SIG-M5 treated with dmso at 0.1 percent for 504 hours (cell line): ENCODE data around the gene NTHL1.
"Not testable (repeated sequence)": the region's sequence is repeated elsewhere in the genome, so short reads cannot be mapped to it uniquely, and the experiment has no call there.

Experiments used
- DNase-seq: peaks from one replicate; lab custom pipeline; 2025; ENCODE audit not compliant: unreplicated experiment; lab: John Stamatoyannopoulos, UW

NTHL1 gene

DNA sequence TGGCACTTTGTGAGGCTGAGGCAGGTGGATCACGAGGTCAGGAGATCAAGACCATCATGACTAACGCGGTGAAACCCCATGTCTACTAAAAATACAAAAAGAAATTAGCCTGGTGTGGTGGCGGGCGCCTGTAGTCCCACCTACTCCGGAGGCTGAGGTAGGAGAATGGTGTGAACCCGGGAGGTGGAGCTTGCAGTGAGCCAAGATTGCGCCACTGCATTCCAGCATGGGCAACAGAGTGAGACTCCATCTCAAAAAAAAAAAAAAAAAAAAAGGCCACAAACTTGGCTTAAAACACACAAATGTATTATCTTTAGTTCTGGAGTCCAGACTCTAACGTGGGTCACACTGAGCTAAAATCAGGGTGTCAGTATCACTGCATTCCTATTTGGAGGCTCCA is 35.9 kb downstream of the NTHL1 start:
- DNase-seq, result not testable (repeated sequence)

DNA sequence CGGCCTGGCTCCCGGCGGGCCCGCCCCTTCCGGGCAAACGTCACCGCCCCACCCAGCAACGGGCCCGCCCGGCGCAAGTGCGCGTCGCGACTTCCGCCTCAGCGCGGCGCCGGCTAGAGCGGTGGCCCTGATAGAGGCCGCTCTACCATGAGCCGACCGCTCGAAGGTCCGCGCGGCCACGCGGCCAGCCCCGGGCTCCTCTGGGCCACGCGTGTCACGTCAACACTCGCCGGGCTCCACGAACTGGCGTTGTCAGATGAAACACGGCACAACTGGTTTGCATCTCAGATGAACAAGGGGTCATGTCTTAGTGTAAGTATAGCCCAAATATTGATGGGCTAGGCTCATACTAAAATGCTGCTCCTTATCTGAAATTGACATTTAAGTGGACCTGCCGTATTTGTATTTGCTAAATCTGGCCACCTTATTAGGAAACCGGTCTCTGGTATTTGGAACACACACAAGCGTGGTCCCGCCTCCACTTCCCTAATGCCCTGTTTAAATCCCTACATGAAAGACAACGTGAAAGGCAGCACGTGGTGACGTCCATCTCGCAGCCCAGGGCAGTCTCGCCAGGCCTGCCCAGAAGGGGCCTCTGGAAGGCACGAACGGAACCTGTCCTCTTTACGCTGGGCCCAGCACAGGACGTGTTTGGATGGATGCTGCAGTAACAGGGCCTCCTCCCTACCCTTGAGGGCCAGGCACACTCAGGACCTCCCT is 37.7 kb downstream of the NTHL1 start, which contains the start of gene ZNF598:
ZNF598 (minus strand) TSS at position 31 of the 720 bp plus-strand sequence.
- peak; percentile 63 for DNase-seq

DNA sequence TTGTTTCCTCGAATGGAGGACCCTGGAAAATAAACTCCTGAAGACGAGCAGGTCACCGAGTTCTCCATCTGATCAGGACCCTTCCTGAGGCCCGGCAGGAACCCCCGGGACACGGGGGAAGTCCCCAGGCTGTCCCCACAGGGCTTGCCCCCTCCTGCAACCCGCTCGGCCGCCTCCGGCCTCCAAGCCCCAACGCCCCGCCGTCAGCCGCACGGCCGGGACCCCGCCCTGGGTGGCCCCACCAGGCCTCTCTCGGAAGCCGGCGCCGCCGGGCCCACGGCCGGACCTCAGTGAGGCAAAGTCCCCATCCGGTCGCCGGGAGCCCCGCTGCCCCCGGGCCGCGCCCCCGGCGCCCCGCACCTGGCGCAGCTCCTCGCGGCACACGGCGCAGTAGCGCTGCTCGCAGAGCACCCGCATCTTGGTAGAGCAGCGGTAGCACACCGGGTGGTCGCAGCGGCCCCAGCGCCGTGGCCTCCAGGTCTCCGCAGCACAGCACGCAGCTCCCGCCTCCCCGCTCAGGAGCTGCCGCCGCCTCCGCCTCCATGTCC is 38.4 kb downstream of the NTHL1 start:
- no peak for DNase-seq

DNA sequence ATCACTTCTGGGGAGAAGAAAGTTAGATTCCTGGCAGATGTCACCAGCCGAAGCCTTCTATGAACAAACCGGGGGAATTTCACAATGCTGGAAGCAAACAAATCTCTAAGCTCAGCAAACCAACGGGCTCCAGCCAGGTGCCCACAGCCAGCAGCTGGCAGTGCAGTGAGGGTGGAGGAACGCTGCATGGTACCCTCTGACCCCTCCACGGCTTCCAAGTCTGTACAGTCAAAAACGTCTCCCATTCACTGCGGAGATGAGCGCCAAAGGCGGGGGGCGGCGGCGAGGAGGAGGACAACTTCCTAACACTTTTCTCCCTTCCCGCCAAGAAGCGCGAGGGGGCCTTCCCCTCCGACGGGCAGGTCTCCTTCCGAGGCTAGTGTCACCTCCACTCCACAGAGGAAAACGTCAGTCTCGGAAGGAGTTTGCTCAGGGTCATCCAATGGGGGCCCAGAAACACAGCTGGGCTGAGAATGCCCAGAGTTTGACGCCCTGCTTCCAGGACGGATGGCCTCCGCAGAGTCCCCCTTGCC is 38.9 kb downstream of the NTHL1 start:
- DNase-seq, result peak; percentile 66

DNA sequence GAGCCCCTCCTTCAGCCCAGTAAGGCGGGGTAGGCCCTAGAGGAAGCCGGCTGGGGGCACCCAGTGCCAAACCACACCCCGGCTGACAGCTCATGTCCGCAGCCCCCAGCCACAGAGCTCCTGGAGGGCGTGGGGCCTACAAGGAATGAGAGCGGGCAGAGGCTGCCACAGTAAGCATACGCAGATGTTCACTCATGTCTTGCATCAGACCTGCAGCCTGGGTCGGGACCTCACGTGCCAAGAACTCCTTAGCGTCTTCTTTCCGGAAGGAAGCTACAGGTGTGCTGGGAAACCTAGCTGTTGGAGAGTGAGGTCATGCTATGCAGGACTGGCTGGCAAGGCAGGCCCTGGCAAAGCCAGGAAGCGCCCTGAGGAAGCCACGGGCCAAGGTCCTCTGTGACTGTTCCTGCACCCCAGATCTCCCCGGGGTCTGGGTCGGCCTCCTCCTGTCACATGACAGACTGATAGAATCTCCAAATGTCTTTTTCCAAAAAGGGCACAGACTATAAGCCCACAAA is 39.6 kb downstream of the NTHL1 start:
- peak; percentile 83 for DNase-seq

DNA sequence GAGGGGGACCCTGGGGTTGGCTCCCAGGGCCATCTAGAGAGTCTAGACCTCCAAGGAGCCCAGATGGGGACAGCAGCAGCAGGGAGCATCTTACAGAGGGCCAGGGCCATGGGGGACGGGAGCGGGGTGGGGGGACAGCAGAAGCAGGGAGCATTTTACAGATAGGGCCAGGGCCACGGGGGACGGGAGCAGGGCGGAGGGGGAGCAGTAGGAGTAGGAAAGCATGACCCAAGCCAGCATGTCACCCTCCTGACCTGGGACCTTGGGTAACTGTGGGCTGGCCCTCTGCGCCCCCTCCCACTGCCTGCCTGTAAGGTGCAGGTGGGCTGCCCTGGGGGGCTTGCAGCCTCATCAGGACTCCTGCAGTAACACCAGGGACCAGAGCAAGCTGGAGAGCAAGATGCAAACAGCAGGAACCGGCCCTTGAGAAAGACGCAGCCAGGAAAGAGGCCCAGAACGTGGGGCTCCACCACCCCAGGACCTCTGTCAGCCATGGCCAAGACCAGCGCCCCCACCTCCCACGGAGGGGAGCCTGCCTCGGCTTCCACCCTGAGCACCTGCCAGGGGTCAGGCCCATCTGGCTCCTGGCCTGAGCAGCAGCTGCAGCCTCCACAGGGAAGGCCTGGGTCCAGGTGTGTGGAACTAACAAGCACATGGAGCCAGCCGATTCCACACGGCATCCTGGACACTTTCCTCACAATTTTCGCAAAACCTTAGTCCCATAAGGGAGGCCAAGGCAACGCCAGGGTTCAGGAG is 40.4 kb downstream of the NTHL1 start:
- no peak for DNase-seq

DNA sequence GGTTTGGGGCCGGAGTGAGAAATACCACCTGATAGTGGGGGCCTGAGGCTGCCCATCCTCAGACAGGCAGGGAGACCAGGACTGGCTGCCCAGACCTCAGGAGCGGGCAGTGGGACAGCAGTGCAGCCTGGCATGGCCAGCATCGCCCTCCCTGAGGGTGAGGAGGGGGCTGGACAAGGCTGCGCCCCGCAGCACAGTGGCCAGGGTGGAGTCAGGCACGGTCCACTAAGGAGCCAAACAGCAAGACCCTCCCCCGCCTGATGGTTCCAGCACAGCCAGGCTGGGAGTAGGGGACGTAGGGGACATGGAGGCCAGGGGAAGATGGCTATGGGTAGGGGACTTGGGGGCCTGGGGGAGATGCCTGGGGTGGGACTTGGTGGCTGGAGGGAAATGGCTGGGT is 41.3 kb downstream of the NTHL1 start:
- no peak for DNase-seq

DNA sequence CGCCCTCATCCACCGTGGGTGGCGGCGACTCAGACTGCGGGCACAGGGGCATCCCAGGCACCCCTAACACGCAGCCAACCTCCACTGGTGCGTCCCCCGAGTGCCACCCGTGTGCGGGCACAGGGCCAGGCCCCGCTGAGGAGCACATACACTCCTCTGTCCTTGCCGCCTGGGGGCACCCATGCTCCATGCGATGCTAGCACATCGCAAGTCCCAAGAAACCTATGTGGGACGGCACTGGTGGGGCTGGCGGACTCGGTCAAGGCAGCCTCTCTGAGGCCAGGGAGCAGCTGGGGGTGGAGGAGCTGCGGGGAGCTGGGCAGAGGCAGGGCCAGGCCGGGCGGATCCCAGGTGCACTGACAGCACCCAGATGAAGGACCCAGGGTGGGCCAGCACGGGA is 42.0 kb downstream of the NTHL1 start:
- no peak for DNase-seq

DNA sequence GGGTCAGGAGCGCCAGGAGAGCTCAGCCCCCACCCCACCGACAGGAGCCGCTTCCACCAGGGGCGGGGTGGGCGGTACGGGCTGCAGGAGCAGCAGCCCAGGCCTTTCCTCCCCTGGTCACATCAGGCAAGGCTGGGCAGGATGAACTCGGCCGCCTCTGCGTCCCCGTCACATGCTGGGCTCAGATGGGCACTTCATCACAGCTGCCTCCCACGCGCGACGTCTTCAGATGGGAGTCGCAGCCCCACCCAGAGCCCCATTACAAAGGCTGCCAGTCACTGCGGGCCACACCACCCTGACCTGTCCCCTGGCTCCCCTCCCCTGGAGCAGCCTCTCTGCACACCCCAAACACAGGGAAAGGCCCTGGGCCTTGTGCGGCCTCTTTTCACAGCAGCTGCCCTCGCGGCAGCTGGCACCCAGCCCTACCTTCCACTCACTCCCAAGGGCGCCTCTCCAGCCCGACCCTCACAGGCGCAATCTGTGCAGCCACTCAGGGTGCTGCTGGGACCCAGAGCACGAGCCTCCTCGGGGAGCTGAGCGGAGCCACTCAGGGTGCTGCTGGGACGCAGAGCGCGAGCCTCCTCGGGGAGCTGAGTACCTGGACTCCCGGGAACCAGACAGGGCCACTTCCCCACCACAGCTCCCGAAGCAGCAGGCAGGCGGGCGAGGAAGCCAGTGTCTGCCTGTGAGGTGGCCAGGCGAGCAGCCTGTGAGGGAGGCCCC is 42.7 kb downstream of the NTHL1 start:
- no peak for DNase-seq

DNA sequence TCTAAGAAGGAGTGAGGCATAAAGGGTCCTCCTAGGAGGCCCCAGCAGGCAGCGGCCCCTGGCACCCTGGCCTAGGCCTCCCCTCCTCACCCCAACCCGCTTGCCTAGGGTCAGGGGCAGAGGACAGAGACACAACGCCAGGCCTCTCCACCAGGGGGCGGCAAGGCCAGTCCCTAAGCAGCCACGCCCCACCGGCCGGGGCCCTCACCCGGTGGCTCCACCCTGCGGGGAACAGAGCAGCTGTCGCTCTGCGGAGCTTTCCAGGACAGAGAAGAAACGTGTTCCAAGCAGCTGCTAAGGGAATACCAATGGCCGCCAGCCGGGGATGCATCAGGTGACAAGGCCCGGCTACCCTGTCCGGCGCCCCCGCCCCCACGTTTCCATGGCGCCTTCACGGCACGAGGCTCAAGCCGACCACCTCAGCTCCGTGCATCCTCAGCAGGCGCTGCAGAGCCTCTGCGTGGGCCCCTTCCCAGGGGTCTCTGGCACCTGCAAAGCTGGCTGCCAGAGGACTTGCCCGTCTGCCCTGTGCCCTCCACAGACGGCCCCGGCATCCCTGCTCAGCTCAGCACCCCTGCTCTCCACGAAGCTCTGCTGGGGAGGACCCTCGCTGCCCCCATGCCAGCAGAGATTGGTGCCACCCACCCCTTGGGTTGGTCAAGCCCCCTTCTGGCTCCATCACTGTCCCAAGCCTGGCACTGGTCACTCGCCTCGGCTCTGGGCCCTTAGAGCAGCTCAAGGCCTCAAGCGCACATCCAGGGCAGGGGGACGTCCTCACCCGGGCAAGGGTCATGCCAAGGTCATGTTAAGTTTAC is 43.6 kb downstream of the NTHL1 start:
- peak; percentile 85 for DNase-seq

DNA sequence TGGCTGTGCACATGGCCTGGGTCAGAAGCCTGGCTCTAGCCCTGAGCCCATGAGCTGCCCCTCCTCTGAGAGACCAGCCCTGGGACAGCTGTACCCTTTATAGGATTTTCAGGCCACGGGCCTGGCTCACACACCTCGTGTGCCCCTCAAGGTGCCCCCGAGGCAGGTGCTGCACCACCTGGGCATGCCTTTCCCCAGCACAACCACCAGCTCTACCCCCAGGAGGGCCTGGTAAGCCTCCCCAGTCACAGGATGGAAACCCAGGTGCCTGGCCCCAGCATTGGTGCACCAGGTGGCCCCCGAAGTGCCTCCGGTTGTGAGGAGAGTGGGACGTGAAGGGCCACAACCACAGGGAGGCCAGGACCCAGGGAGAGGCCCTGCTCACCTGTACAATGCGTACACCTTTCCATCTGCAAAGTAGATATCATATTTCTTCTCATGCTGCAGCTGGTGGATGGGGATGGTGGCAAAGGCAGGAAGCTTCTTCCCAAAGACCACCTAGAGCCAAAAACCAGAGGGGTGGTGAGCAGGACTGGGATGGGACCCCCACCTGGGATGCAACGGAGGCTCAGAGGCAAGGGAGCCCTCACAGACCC is 44.3 kb downstream of the NTHL1 start:
- no peak for DNase-seq

DNA sequence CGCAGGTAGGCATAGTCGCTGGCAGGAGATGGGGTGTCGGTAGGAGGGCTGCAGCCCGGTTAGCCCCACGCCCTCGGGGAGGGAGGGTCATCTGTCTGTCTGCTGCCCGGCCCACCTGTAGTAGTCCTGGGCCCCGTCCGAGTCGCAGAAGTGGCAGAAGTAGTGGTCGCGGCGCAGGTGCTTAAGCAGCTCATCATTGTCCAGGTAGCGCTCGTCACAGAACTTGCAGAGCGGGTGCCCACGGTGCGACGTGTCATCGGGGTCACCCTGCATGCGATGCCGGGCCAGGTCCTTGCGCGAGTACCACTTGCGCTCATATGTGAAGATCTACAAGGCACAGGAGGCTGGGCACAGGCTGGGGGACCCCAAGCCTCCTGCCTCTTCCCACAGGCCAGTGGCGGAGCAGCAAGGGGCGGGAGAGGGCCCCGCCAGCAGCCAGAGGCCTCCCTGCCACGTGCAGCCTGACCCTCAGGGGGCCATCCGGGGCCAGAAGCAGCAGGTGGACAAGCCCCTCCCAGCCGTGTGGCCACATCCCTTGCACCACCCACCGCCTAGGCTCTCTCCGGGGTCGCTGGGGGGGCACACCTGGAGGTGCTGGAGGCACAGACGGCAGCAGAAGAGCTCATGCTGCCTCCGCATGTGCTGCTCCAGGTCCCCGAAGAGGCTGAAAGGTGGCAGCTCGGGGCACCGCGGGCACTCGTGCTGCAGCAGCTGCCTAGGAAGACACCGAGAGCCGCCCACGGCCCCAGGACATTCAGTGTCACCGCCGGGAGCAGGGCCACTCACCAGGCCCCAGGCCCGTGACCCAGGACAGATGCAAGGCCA is 45.0 kb downstream of the NTHL1 start:
- DNase-seq, result no peak

DNA sequence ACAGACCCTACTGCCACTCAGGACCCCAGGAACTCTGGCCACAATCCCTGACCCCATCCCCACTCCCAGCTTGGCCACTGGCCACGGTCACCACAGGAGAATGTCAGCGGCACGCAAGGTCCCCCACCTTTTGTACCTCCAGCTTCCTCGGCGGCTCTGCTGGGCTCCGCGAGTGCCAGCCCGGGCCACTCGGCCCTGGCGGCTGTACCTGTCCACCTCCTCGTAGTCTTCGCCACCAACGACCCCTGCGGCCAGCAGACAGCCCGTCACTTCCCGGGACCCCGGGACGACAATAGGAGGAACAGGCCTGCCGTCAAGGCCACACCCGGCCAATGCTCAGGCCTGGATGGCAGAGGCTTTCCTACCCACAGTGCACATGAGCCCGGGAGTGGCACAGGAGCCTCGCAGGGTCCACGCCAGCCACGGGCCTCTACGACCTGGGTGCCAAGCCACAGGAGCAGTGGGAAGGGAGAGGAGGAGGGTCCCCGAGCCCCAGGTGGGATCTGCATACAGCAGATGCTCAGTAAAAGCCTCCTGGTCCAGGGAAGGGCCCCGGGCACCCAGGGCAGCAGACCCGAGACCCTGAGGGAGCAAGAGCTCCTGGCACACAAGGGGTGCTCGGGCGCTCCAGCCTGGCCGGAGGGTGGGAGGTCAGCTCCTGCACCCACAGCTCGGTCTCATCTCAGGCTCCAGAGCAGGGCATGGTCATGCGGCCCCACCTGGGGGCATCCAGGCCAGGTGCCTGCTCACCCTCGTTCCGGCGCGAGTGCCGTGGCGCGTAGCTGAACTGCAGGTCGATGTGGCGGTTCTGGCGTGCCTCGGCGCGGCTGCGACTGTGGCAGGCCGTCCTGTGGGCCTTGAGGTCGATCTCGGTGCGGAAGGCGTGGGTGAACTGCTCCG is 45.9 kb downstream of the NTHL1 start:
- no peak for DNase-seq

DNA sequence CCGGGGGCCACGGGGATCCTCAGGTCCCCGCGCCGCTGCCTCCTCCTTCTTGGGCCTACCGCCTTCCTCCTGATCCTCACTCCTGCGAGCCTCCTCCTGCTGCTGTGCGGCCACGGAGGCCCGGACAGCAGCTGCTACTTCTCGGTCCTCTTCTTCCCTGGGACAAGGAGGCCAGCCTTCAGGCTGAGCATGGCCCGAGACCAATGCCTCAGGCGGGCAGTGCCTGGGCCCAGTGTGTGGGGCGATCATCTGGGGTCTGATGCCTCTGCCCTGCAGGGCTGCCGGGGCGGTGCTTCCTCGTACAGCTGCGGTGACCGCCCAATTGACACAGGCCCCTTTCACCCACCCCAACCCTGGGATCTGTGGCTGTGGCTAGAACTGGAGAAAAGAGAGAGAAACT is 46.6 kb downstream of the NTHL1 start:
- DNase-seq, result no peak

DNA sequence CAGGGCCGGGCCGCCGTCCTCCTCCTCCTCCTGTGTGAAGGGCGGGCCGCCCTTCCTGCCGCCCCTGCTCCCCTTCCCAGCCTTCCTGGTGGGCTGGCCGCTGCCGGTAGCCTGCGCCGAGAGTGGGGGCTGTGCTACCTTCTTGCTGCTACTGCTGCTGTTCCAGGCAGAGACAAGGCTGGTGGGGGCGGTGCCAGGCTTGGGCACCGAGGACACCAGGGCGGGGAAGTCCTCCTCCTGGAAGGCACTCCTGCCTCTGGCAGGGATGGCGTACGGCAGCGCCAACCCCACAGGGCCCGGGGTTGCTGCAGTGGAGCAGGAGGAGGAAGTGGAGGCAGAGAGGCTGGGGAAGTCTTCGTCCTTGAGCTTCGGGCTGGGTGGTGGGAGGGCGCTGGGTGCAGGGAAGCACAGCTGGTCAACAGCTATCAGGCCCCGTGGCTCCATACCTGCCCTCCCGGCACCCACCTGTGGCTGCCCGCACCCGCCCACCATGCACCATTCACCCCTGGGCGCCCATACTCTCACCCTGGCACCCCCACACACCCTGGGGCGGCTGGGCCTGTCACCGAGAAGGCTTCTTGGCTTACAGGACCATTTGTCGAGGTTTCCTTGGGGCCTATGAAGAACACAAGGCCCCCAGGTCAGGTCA is 47.6 kb downstream of the NTHL1 start:
- DNase-seq, result no peak

DNA sequence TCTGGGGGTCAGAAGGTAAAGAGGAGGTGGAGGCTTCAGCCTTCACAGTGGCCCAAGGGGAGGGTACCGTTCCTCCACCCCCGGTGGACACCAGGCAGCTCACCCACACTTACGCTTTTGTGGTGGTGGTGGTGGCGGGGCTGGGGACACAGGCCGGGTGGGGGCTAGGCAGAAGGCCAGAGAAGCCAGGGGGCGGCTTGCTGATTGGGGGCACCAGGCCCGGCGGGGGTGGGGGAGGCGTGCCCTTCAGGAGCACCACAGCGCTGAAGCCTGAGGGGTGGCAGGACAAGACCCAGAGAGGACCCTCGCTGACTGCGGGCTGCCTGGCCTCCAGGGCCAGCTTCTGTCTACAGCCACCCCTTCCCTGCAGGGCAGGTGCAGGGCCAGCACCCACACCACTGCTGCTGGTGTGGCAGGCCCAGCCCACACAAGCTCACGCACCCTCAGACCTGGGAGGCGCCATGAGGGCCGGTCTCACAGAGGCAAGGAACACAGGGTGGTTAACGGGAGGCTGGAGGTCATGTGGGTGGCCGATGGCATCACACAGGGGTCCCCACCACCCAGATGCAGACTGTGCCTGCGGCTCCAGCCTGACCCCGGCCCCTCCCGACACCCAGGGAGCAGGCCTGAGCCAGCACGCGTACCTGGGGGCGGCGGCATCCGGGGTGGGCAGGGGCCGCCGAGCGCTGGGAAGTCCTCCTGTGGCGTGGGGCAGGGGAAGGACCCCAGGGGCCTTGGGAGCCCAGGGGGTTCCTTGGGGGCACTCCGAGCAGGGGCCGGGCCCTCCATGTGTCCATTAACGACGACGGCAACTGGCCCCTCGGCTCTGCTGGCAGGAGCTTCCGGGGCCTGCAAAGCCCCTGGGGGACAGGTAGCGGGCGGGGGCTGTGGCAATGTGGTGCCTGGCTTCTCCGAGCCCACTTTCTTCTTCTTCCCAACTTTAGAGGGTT is 48.5 kb downstream of the NTHL1 start:
- DNase-seq, result no peak
